B cell (primary cell): ENCODE measurements around the gene UBE2J2. TPM values are rescaled to one million over a fixed set of nuclear protein-coding genes. Genes with fewer than 3 reads are reported as not detected.

Experiments
- ATAC-seq: fragments of 200-7000 bp; cut with Tn5 transposase; one replicate; pipeline ENCODE4 v1.10.0; 2021; ENCODE audit warnings: low read depth, mild to moderate bottlenecking, moderate number of reproducible peaks, moderate library complexity
- CTCF ChIA-PET: fragments of 350-600 bp; sonication (Branson Sonifier 250); formaldehyde crosslinking; loops from one replicate; lab custom pipeline; 2021; ENCODE audit warnings: antibody characterized with exemption, inconsistent platforms; lab: Charles Lee
- POLR2A ChIA-PET: fragments of 350-600 bp; sonication (Branson Sonifier 250); formaldehyde crosslinking; loops from one replicate; lab custom pipeline; 2021; ENCODE audit warnings: antibody characterized with exemption; lab: Charles Lee
- DNase-seq: peaks from one replicate; pipeline ENCODE4 v3.0.0; 2013
- H2AFZ ChIP-seq: 2 replicates; pipeline ENCODE4 v1.6.1; 2012; ENCODE audit warnings: mild to moderate bottlenecking, low read depth, low read length; ENCODE audit not compliant: insufficient read depth, poor library complexity, severe bottlenecking
- H3K27ac ChIP-seq, 2 donors: 1 replicate in 1 of 2; 2 replicates in 1 of 2; pipeline ENCODE4 v1.5.1; 2012 to 2013; ENCODE audit warnings: low read length in 2 of 2, mild to moderate bottlenecking in 2 of 2, moderate library complexity in 1 of 2
- H3K27me3 ChIP-seq, 4 experiments: fragments of 200-600 bp in 1 of 4; sonication (generic) in 1 of 4; replicated peaks in 1 of 4; 1 replicate in 2 of 4; 2 replicates in 2 of 4; pipeline versions ENCODE4 v1.6.1 to v1.7.0; 2013 to 2016; ENCODE audit warnings: low read length in 3 of 4, mild to moderate bottlenecking in 2 of 4, mixed read lengths in 1 of 4, moderate library complexity in 1 of 4; ENCODE audit not compliant: insufficient read depth in 4 of 4, control insufficient read depth in 3 of 4; ENCODE audit errors: control extremely low read depth in 1 of 4
- H3K36me3 ChIP-seq, 2 experiments: replicated peaks in 1 of 2; 1 replicate in 1 of 2; 2 replicates in 1 of 2; pipeline versions ENCODE4 v1.6.1 to v1.7.1; 2013; ENCODE audit warnings: low read length in 1 of 2; ENCODE audit not compliant: insufficient read depth in 2 of 2, control insufficient read depth in 1 of 2; ENCODE audit errors: control extremely low read depth in 1 of 2, extremely low read depth in 1 of 2
- H3K4me1 ChIP-seq, 2 donors: fragments of 200-600 bp in 1 of 2; sonication (generic) in 1 of 2; 1 replicate in 1 of 2; 2 replicates in 1 of 2; pipeline versions ENCODE4 v1.5.1 to v1.6.1; 2013 to 2017; ENCODE audit warnings: low read length in 2 of 2; ENCODE audit not compliant: control insufficient read depth in 2 of 2, insufficient read depth in 2 of 2
- H3K4me2 ChIP-seq: replicated peaks from 2 replicates; pipeline ENCODE3; 2012; ENCODE audit warnings: mild to moderate bottlenecking, low read depth, low read length; ENCODE audit not compliant: poor library complexity, severe bottlenecking
- H3K4me3 ChIP-seq, 5 experiments: fragments of 200-600 bp in 1 of 5; sonication (generic) in 1 of 5; 1 replicate in 3 of 5; 2 replicates in 2 of 5; pipeline versions ENCODE4 v1.5.1 to v1.7.0; 2011 to 2016; ENCODE audit warnings: low read length in 4 of 5, mild to moderate bottlenecking in 4 of 5, low read depth in 2 of 5, control low read depth in 1 of 5, moderate library complexity in 1 of 5; ENCODE audit not compliant: insufficient read depth in 1 of 5; ENCODE audit errors: control extremely low read depth in 1 of 5, extremely low read depth in 1 of 5
- H3K79me2 ChIP-seq: fragments of 200-600 bp; sonication (generic); one replicate; pipeline ENCODE4 v1.6.0; 2016; ENCODE audit warnings: low read length; ENCODE audit not compliant: control insufficient read depth, insufficient read depth
- H3K9ac ChIP-seq: fragments of 200-600 bp; sonication (generic); 2 replicates; pipeline ENCODE4 v1.6.1; 2017; ENCODE audit warnings: mild to moderate bottlenecking, low read length, moderate library complexity
- H3K9me3 ChIP-seq, 3 donors: one replicate each; pipeline versions ENCODE4 v1.6.1 to v1.7.1; 2013; ENCODE audit warnings: low read length in 2 of 3; ENCODE audit not compliant: control insufficient read depth in 2 of 3, insufficient read depth in 1 of 3; ENCODE audit errors: control extremely low read depth in 1 of 3
- H4K20me1 ChIP-seq: 2 replicates; pipeline ENCODE4 v1.6.0; 2012; ENCODE audit warnings: mild to moderate bottlenecking, low read length; ENCODE audit not compliant: insufficient read depth, control insufficient read depth, poor library complexity, severe bottlenecking
- H3K27ac Mint-ChIP-seq: one replicate; pipeline ENCODE4 v1.8.0; 2021; ENCODE audit warnings: mixed read lengths
- H3K27me3 Mint-ChIP-seq: one replicate; pipeline ENCODE4 v1.8.0; 2021; ENCODE audit warnings: mixed read lengths
- H3K4me1 Mint-ChIP-seq: one replicate; pipeline ENCODE4 v1.8.0; 2021; ENCODE audit warnings: mixed read lengths
- H3K4me3 Mint-ChIP-seq: one replicate; pipeline ENCODE4 v1.8.0; 2021; ENCODE audit warnings: mixed read lengths
- H3K9me3 Mint-ChIP-seq: one replicate; pipeline ENCODE4 v1.8.0; 2022; ENCODE audit warnings: mixed read lengths; ENCODE audit not compliant: insufficient read depth
- EZH2 ChIP-seq: IDR thresholded peaks from 2 replicates; pipeline ENCODE4 v1.6.1; 2012; ENCODE audit warnings: borderline replicate concordance, low read depth, mild to moderate bottlenecking, moderate library complexity, low read length; ENCODE audit not compliant: insufficient read depth, poor library complexity, severe bottlenecking
- WGBS: methylation state at CpG from one replicate; pipeline ENCODE4 v1.1.5; 2013; ENCODE audit warnings: missing lambda C conversion rate; ENCODE audit not compliant: insufficient coverage; 5-methylcytosine and 5-hydroxymethylcytosine counted together
- intact Hi-C: fragments of 100-400 bp; cut with micrococcal nuclease; formaldehyde crosslinking; loops from one replicate; pipeline ENCODE4 v1.10.0; 2022
- polyA plus RNA-seq: library from polyadenylated mRNA; depleted of rRNA; stranded (reverse); fragments of >200 nt; gene quantifications from 2 replicates; pipeline ENCODE4 v1.2.3, GENCODE V29; 2012
- total RNA-seq, 2 donors: library from RNA; stranded (reverse); fragments of 120-200 nt in 1 of 2; gene quantifications; 1 replicate in 1 of 2; 2 replicates in 1 of 2; pipeline versions ENCODE4 v1.2.3 to v1.2.4, GENCODE V29; 2013 to 2022
- TF ChIP-seq, protein P1 (sequence below): fragments of 200-600 bp; IDR thresholded peaks from one replicate; pipeline ENCODE4 v1.8.0; 2022; ENCODE audit warnings: antibody characterized with exemption, mild to moderate bottlenecking

The UBE2J2 gene
- total and polyA plus RNA-seq, 2 donors (not counting 1 experiment from before 2014, with no cell fraction given): 40.1 to 115 TPM

- H3K4me2 ChIP-seq: no peak overlapping the region
- no peaks in the 10 kb centered on the region for H3K27me3 ChIP-seq
- no peak overlapping the region for H3K4me3 Mint-ChIP-seq
- no peak overlapping the region for H3K27ac ChIP-seq
- H2AFZ ChIP-seq: no peak overlapping the region
- H3K4me3 ChIP-seq: no peak overlapping the region
- no peaks in the 10 kb centered on the region for H3K79me2 ChIP-seq
- no peaks in the 10 kb centered on the region for H3K36me3 ChIP-seq
- 97% methylated on average over 35 of the region's 35 CpGs for WGBS
- no peaks in the 10 kb centered on the region for H3K27me3 Mint-ChIP-seq
- CTCF ChIA-PET: interaction anchor here (0.7 to 1.5 kb wide), 3 partner anchors 10 to 263 kb away, joined by 3 to 4 read pairs (median 3); no protein-coding TSS in a partner anchor
- H3K4me1 ChIP-seq: peaks cover 0 to 14% of the 10 kb centered on the region in 2 donors
- no peaks in the 10 kb centered on the region for H3K9me3 ChIP-seq
- H4K20me1 ChIP-seq: peaks cover 6% of the 10 kb centered on the region
- H3K27ac Mint-ChIP-seq: no peak overlapping the region
- DNase-seq (no peak), ATAC-seq (no peak)
- no peak for TF ChIP-seq EZH2
- TF ChIP-seq, protein P1, sequence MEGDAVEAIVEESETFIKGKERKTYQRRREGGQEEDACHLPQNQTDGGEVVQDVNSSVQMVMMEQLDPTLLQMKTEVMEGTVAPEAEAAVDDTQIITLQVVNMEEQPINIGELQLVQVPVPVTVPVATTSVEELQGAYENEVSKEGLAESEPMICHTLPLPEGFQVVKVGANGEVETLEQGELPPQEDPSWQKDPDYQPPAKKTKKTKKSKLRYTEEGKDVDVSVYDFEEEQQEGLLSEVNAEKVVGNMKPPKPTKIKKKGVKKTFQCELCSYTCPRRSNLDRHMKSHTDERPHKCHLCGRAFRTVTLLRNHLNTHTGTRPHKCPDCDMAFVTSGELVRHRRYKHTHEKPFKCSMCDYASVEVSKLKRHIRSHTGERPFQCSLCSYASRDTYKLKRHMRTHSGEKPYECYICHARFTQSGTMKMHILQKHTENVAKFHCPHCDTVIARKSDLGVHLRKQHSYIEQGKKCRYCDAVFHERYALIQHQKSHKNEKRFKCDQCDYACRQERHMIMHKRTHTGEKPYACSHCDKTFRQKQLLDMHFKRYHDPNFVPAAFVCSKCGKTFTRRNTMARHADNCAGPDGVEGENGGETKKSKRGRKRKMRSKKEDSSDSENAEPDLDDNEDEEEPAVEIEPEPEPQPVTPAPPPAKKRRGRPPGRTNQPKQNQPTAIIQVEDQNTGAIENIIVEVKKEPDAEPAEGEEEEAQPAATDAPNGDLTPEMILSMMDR: no peak
- no peak overlapping the region for H3K9ac ChIP-seq
- intact Hi-C loops: no loop called here
- POLR2A ChIA-PET: no interaction called here
- peaks cover 8% of the 10 kb centered on the region for H3K4me1 Mint-ChIP-seq
- no peaks in the 10 kb centered on the region for H3K9me3 Mint-ChIP-seq
Measured at GRCh38 chr1:1295154-1295923, 21.7 kb upstream of the UBE2J2 start.

DNA sequence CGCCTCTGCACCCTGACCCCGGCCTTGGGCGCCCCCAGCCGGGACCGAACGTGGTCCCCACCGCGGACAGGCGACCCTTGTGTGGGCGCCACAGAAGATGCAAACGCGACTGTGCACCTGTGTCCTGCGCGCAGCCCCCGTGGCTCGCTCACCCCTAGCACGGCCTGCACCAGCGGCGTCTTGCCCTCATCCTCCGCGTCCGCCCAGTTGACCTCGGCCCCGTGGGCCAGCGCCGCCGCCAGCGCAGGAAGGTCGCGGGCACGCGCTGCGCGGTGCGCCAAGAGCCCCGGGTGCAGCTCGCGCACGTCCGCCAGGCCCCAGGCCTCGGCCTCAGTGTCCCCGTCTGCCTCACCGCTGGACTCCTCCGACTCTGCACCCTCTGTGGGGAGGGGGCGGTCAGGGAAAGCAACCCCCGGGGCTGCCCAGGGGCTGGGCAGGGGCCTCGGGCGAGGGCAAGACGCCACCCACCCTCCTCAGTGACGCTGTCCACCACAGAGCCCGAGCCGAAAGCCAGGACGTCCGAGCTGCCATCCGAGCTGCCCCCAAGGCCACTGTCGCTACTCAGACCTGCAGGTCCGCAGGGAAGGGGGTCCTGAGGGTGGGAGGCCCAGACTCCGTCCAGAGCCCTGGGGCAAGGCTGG lies 20.7 kb upstream of the UBE2J2 start:
- no peak overlapping the region for H3K9ac ChIP-seq
- H3K79me2 ChIP-seq: no peaks in the 10 kb centered on the region
- H3K4me3 Mint-ChIP-seq: no peak overlapping the region
- no peak overlapping the region for H2AFZ ChIP-seq
- H3K4me3 ChIP-seq: no peak overlapping the region
- DNase-seq: no peak
- CTCF ChIA-PET: interaction anchor here (0.7 to 1.0 kb wide), 2 partner anchors 173 to 262 kb away, joined by 3 read pairs; no protein-coding TSS in a partner anchor
- no peaks in the 10 kb centered on the region for H3K36me3 ChIP-seq
- no peak overlapping the region for H3K27ac Mint-ChIP-seq
- no peak overlapping the region for H3K27ac ChIP-seq
- H3K27me3 Mint-ChIP-seq: no peaks in the 10 kb centered on the region
- TF ChIP-seq EZH2: no peak
- TF ChIP-seq, protein P1: no peak
- no peaks in the 10 kb centered on the region for H4K20me1 ChIP-seq
- H3K4me1 Mint-ChIP-seq: peaks cover 11% of the 10 kb centered on the region
- H3K4me2 ChIP-seq: no peak overlapping the region
- H3K27me3 ChIP-seq: no peaks in the 10 kb centered on the region
- POLR2A ChIA-PET: no interaction called here
- ATAC-seq: no peak
- intact Hi-C loops: no loop called here
- H3K4me1 ChIP-seq: peaks cover 0 to 16% of the 10 kb centered on the region in 2 donors
- H3K9me3 ChIP-seq: no peaks in the 10 kb centered on the region
- H3K9me3 Mint-ChIP-seq: no peaks in the 10 kb centered on the region
- WGBS: 96% methylated on average over 55 of the region's 58 CpGs
